Brain microvascular endothelial cell (primary cell): ENCODE measurements around the gene SYT2.

ENCODE experiments used
- DNase-seq: peaks from one replicate; pipeline ENCODE4 v3.0.0-alpha.2; 2020
- H3K27ac ChIP-seq: fragments of 250-450 bp; sonication (Bioruptor Pico); 2 replicates; pipeline ENCODE4 v1.5.1; 2020; ENCODE audit warnings: mild to moderate bottlenecking, moderate library complexity
- H3K27me3 ChIP-seq: fragments of 250-450 bp; sonication (Bioruptor Pico); replicated peaks from 2 replicates; pipeline ENCODE4 v1.5.1; 2020; ENCODE audit warnings: mild to moderate bottlenecking
- H3K36me3 ChIP-seq: fragments of 250-450 bp; sonication (Bioruptor Pico); replicated peaks from 2 replicates; pipeline ENCODE4 v1.5.1; 2020; ENCODE audit warnings: mild to moderate bottlenecking
- H3K4me3 ChIP-seq: 2 replicates; pipeline ENCODE4 v1.5.1; 2011; ENCODE audit warnings: low read depth, mild to moderate bottlenecking, control low read depth, low read length, moderate library complexity
- in situ Hi-C: cut with HindIII; loops from 2 replicates; pipeline ENCODE4 v1.10.0; 2017; ENCODE audit warnings: low sequenced_read_pairs, low pct_ligation_motif_present
- TF ChIP-seq, protein P1 (sequence below): IDR thresholded peaks from 2 replicates; pipeline ENCODE4 v1.5.1; 2011; ENCODE audit warnings: low read depth, mild to moderate bottlenecking, moderate library complexity, low read length, control low read depth, inconsistent platforms; ENCODE audit errors: missing control alignments

SYT2 gene

DNA sequence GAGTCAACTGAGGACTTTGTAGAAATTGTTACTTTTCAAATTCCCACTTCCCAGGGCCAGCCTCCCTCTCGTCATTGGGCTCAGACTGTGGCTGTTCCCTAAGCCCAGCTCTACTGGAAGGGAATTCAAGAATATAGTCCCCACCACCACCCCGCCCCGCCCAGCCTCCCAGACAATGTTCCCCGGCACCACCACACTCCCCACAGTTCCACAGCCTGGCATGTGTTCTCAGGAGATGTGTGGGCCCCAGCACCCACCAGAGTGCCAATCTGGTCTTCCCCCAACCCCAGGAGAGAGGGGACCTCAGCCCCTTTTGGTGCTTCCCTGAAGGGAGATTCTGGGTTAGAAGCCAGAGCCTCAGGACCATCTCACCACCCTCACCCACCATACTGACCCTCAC lies 120.1 kb downstream of the SYT2 start:
- H3K27ac ChIP-seq, result no peak overlapping the region
- H3K4me3 ChIP-seq, result no peak overlapping the region
- no peak for DNase-seq
- no peaks in the 10 kb centered on the region for H3K27me3 ChIP-seq
- TF ChIP-seq, protein P1, sequence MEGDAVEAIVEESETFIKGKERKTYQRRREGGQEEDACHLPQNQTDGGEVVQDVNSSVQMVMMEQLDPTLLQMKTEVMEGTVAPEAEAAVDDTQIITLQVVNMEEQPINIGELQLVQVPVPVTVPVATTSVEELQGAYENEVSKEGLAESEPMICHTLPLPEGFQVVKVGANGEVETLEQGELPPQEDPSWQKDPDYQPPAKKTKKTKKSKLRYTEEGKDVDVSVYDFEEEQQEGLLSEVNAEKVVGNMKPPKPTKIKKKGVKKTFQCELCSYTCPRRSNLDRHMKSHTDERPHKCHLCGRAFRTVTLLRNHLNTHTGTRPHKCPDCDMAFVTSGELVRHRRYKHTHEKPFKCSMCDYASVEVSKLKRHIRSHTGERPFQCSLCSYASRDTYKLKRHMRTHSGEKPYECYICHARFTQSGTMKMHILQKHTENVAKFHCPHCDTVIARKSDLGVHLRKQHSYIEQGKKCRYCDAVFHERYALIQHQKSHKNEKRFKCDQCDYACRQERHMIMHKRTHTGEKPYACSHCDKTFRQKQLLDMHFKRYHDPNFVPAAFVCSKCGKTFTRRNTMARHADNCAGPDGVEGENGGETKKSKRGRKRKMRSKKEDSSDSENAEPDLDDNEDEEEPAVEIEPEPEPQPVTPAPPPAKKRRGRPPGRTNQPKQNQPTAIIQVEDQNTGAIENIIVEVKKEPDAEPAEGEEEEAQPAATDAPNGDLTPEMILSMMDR, result no peak
- H3K36me3 ChIP-seq, result no peaks in the 10 kb centered on the region
- in situ Hi-C loops, result no loop called here

GRCh38 chr1:202589190-202589930 lies 120.9 kb downstream of the SYT2 start:
- Histone ChIP-seq H3K36me3 (no peaks in the 10 kb centered on the region), H3K4me3 (no peak overlapping the region), H3K27me3 (no peaks in the 10 kb centered on the region), H3K27ac (peak overlapping the region; percentile 83)
- in situ Hi-C loops, result no loop called here
- TF ChIP-seq, protein P1, result peak; percentile 12
- peak; percentile 98 for DNase-seq

GRCh38 chr1:202588503-202589189 lies 121.6 kb downstream of the SYT2 start:
- in situ Hi-C loops, result no loop called here
- H3K4me3 ChIP-seq, result no peak overlapping the region
- TF ChIP-seq, protein P1, result no peak
- no peak for DNase-seq
- H3K36me3 ChIP-seq, result no peaks in the 10 kb centered on the region
- peak overlapping the region; percentile 83 for H3K27ac ChIP-seq
- H3K27me3 ChIP-seq, result no peaks in the 10 kb centered on the region

GRCh38 chr1:202587859-202588485 lies 122.3 kb downstream of the SYT2 start:
- Histone ChIP-seq H3K27ac (no peak overlapping the region), H3K36me3 (no peaks in the 10 kb centered on the region), H3K27me3 (no peaks in the 10 kb centered on the region), H3K4me3 (no peak overlapping the region)
- in situ Hi-C loops, result no loop called here
- TF ChIP-seq, protein P1, result no peak
- no peak for DNase-seq

DNA sequence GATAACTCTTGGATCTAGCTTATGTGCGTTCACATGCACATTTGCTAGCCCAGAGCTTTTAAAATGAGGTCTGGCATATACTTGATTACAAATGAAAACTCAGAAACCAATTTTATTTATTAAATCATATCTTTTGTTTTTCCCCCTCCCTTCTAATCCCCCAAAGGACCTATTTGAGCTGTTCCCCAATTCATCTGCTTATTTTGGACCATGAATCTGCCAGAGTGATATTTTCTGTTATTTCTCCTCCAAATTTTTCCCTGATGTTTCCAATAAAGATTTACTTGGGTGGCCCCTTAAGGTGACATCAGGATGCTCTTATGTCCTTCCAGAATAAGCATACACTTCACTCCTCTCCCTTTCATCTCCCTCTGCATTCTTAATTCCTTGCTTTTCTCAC lies 123.4 kb downstream of the SYT2 start:
- in situ Hi-C loops, result no loop called here
- DNase-seq, result no peak
- Histone ChIP-seq H3K27me3 (no peaks in the 10 kb centered on the region), H3K4me3 (no peak overlapping the region), H3K27ac (no peak overlapping the region), H3K36me3 (no peaks in the 10 kb centered on the region)
- TF ChIP-seq, protein P1, result no peak
